Measurements from ENCODE around the gene PDE2A. TPM values are rescaled to one million over a fixed set of nuclear protein-coding genes. Genes with fewer than 3 reads are reported as not detected.
A peak's percentile ranks its signal among the peaks of the same experiment; 100 is the strongest.

The PDE2A gene
- total and polyA plus RNA-seq, 2 donors (not counting 3 experiments of a cell fraction or from before 2014, with no cell fraction given) = 14.8 to 16.8 TPM

- CTCF ChIA-PET = interaction anchor here (0.7 to 6.0 kb wide), 13 partner anchors 12 to 514 kb away, joined by 3 to 136 read pairs (median 4); partner anchors contain the start of genes ATG16L2 and STARD10
- dilution Hi-C loops (cut with MboI; ENCODE audit: extremely low pct_ligation_motif_present, low sequenced_read_pairs) (no loop called here), intact Hi-C loops (cut with micrococcal nuclease) (loop anchor here (2.0 kb wide), 1 partner anchor 567 kb away; no protein-coding TSS in a partner anchor)
- POLR2A ChIA-PET = interaction anchor here (1.1 kb wide), 1 partner anchor 72 kb away, joined by 3 read pairs; the partner anchor contains the start of gene STARD10
- TF ChIP-seq FOS (IDR thresholded peaks at IDR 0.05; ENCODE audit: borderline replicate concordance, insufficient read depth, low read length) (no peak), MAX (IDR thresholded peaks at IDR 0.05; ENCODE audit: insufficient read depth, insufficient read length) (no peak), POLR2A (IDR thresholded peaks at IDR 0.05; ENCODE audit: low read depth, low read length) (peak; percentile 88), CTCF (IDR thresholded peaks at IDR 0.05; ENCODE audit: extremely low read depth in 1 of 2, insufficient read depth in 1 of 2, low read depth in 1 of 2, low read length in 2 of 2) (no peak), GATA2 (IDR thresholded peaks at IDR 0.05; ENCODE audit: insufficient read depth, insufficient read length, low read depth, low read length) (no peak), JUN (IDR thresholded peaks at IDR 0.05; ENCODE audit: borderline replicate concordance, insufficient read depth, insufficient read length, low read depth) (no peak), MYC (IDR thresholded peaks at IDR 0.05; ENCODE audit: low read depth, low read length) (no peak), POLR2AphosphoS5 (IDR thresholded peaks at IDR 0.05; ENCODE audit: insufficient read depth, low read depth, low read length) (peak; percentile 56), EZH2 (IDR thresholded peaks at IDR 0.05; ENCODE audit: borderline replicate concordance, low read depth, low read length, severe bottlenecking) (no peak)
- Histone ChIP-seq H3K27ac (ENCODE audit: insufficient read depth, low read depth, low read length) (peak overlapping the region; percentile 83), H3K9me3 (replicated peaks; ENCODE audit: control insufficient read depth, insufficient read depth, low read length) (no peaks in the 10 kb centered on the region), H3K27me3 (ENCODE audit: control insufficient read depth in 2 of 2, insufficient read depth in 2 of 2, low read length in 2 of 2) (no peaks in the 10 kb centered on the region), H3K36me3 (ENCODE audit: control insufficient read depth in 2 of 2, extremely low read depth in 1 of 2, insufficient read depth in 2 of 2, low read length in 2 of 2) (peaks cover 0 to 2% of the 10 kb centered on the region in 2 experiments), H2AFZ (ENCODE audit: low read depth, low read length) (peak overlapping the region; percentile 95), H3K4me2 (ENCODE audit: insufficient read depth, low read length) (peak overlapping the region; percentile 71), H4K20me1 (replicated peaks; ENCODE audit: control insufficient read depth, extremely low read depth, insufficient read depth, low read length) (no peaks in the 10 kb centered on the region), H3K4me1 (ENCODE audit: control insufficient read depth, extremely low read depth, insufficient read depth, low read length) (peaks cover 25% of the 10 kb centered on the region), H3K9me1 (replicated peaks; ENCODE audit: control insufficient read depth, extremely low read depth, insufficient read depth, low read length) (no peaks in the 10 kb centered on the region), H3K4me3 (replicated peaks in 1 of 3; ENCODE audit: insufficient read depth in 1 of 3, low read depth in 1 of 3, low read length in 3 of 3) (peak overlapping the region; percentile 29 to 70 (median 55)), H3K9ac (replicated peaks; ENCODE audit: extremely low read depth, insufficient read depth, low read length) (peak overlapping the region; percentile 66), H3K79me2 (ENCODE audit: control insufficient read depth, insufficient read depth, low read length) (peaks cover 41% of the 10 kb centered on the region)
- peak; percentile 95 for DNase-seq (ENCODE audit: low read depth, low spot score)
- FAIRE-seq = peak; percentile 99
- BruUV-seq (replicated peaks) = no TSS peak
Measured at GRCh38 chr11:72722050-72722748, 48.0 kb upstream of the PDE2A start.

All from endothelial cell of umbilical vein (primary cell).